ENCODE measurements around the gene LCE7A.

The LCE7A gene

DNA sequence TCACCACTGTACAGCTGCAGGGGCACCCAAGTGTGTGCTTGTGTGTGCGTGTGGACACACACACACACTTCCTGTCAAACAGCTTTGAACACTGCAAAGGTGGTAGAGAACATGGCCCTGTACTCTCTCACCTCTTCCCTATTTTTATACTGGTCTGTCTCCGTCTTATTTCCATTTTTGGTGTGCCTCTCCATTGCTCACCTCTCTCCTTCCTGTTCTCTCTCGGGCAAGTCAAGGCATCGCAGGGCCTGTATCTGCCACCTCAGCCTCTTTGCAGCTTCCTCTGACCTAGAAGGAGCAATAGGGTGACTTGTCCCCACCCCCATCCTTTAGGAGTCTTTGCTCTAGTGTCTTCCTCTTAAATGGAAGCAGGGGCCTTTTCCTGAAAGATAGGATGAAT, 20.5 kb downstream of the LCE7A start:
- no peak for DNase-seq (ENCODE audit: low spot score)

DNA sequence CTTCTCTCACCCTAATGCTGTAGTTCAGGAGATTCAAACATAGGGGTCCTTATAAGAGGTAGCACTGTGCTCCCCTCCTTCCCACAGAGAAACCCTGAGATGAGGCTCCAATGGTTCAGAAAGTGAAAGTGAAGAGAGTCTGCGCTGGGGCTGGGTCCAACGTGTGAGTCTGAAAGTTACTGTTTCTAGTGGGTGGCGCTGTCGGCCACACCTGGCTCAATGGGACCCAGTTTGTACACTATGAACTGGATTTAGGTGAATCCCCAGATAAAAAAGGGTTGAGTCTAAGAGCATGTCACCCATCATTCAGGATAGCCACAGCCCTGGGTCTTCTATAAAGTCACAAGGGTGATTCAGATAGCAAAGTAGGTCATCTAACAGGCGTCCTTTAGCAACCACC, 21.1 kb downstream of the LCE7A start:
- no peak for DNase-seq (ENCODE audit: low spot score)

GRCh38 chr1:152884085-152884484, 24.3 kb downstream of the LCE7A start:
- no peak for DNase-seq (ENCODE audit: low spot score)

DNA sequence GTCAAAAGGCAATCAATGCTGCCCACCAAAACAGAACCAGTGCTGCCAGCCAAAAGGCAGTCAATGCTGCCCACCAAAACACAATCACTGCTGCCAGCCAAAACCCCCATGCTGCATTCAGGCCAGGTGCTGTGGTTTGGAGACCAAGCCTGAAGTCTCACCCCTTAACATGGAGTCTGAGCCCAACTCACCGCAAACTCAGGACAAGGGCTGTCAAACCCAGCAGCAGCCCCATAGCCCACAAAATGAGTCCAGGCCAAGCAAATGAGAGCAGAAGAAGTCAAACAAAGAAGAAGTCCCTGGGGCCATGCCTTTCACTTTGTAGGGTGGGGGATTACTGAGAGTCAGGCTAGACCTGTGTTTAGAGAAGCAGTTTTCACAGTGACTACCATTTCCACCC, 24.7 kb downstream of the LCE7A start:
- no peak for DNase-seq (ENCODE audit: low spot score)

GRCh38 chr1:152884966-152885624, 25.3 kb downstream of the LCE7A start:
- no peak for DNase-seq (ENCODE audit: low spot score)

GRCh38 chr1:152886085-152886484, 26.3 kb downstream of the LCE7A start:
- DNase-seq (ENCODE audit: low spot score) = no peak

DNA sequence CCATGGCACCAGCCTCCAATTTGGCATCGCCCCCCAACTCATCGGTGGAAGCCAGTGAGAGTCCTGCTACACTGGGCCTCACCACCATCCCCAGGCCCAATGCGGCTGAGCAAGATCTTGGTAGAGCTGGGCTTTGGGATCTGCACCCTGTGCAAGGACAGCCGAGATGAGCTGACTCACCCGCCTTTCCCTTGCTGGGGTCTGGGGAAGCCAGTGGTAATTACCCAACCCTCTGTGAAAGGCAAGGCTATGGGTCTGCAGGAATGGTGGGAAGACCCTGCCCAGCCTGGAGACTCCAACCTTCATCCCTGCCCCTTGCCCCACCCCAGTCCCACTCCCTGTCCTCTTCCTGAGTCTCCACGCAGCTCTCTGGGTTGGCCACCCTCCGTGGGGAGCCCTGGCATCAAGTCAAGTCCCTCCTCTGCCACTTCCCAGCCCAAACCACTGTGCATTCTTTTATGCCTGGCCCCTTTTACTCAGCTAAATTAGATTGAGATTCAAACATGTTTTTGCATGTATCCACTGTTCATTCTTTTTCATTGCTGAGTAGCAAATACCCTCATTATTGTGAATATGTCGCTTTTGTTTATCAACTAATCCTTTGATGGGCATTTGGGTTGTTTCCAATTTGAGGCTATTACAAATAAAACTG, 27.1 kb downstream of the LCE7A start:
- DNase-seq (ENCODE audit: low spot score) = no peak

GRCh38 chr1:152888126-152888525, 28.3 kb downstream of the LCE7A start:
- no peak for DNase-seq (ENCODE audit: low spot score)

DNA sequence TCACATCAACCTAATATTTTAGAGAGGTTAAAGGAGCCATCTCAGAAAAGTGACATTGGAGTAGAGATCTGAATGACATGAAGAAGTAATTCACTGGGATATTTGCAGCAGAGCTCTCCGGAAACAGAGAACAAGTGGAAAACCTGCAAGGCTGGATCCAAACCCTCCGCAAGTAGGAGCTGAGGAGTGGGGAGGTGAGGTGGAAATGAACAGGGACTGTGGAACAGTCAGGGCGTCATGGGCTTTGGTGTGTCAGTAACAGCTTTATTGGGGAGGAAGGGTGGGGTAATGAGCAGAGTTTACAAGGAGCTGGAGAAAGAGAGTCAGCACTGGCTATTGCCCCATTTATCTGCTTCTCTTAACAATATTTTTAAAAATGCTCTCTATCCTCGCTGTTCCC, 39.2 kb downstream of the LCE7A start:
- DNase-seq (ENCODE audit: low spot score) = no peak

- no peak for DNase-seq (ENCODE audit: low spot score)
Measured at GRCh38 chr1:152899883-152900282, 40.1 kb downstream of the LCE7A start.

- no peak for DNase-seq (ENCODE audit: low spot score)
Measured at GRCh38 chr1:152901631-152902030, 41.8 kb downstream of the LCE7A start.

- DNase-seq (ENCODE audit: low spot score) = no peak
Measured at GRCh38 chr1:152902636-152903035, 42.8 kb downstream of the LCE7A start.

DNA sequence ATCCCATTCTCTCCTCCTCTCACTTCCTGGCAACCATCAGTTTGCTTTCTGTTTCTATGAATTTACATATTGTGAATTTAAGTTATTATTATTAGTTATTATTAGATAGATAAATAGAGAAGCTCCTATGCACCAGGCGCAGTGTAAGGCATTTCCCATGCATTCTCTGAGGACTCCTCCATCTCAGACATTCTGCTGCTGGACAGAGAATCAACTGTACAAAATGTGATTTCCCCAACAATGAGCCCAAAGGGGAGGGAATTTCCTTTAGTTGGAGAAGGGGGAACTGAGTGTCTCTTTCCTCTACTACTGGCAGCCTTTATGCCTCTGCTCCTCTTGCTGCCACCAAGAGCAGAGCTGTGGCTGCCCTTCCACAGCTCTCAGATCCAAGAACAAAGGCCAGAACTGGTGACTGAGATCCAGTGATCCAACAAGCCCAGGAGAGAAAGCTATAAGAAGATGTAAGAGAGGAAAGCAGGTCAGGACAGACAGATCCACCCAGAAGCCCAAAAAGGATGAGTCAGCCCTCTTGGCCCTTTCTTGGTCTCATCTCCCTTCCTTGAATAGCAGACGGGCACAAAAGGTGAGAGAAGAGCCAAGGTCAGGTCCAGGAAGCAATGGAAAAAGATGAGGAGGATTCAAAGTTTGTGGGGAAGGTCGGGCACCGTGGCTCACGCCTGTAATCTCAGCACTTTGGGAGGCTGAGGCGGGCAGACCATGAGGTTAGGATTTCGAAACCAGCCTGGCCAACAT, 45.1 kb downstream of the LCE7A start:
- DNase-seq (ENCODE audit: low spot score) = no peak

DNA sequence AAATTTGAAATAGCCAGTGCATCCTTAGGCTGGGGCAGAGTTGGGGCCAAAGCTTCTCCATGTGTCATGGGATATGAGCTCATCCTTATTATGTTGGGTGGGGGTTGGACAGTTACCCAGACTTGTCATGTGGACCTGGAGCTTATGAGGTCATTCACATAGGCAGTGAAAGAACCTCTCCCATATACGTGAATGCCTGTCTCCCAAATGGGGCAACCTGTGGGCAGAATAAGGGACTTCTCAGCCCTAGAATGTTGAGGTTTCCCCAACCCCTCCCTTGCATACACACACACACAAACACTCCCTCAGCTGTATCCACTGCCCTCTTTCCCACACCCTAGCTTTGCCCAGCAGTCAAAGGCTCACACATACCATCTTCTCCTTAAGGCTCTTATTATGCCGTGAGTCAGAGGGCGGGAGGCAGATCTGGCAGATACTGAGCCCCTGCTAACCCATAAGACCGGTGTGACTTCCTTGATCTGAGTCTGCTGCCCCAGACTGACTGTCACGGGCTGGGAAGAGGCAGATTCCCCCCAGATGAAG, 46.3 kb downstream of the LCE7A start:
- no peak for DNase-seq (ENCODE audit: low spot score)

DNA sequence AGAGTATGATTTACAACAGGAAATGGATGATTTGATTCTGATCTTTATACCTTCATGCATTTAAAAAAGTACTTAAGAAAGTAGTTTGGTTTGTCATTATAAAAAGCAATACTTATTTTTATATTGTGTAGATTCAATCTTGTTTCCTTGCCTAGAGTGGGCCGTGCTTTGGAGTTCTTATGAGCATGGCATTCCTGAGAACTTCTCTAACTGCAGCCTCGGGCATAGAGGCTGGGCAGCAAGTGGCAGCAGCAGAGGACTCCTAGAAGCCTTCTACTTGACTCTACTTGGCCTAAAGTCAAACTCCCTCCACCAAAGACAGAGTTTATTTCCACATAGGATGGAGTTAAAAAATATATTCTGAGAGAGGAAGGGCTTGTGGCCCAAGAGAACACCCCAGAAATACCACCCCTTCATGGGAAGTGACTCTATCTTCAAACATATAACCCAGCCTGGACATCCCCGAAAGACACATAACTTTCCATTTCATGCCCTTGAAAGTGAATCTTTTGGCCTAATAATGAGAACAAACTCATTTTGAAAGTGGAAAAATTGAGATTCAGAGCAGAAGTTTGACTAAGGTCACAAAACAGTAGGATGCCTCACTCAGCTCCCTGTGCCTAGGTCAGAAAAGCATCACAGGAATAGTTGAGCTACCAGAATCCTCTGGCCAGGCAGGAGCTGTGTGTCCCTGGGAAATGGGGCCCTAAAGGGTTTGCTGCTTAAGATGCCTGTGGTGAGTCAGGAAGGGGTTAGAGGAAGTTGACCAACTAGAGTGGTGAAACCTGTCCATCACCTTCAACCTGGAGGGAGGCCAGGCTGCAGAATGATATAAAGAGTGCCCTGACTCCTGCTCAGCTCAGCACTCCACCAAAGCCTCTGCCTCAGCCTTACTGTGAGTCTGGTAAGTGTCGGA, 48.1 kb downstream of the LCE7A start, which contains the start of gene IVL:
IVL (plus strand) TSS at position 861 of the 916 bp plus-strand sequence. CDS start 1,252 bp downstream, outside the sequence.
- DNase-seq (ENCODE audit: low spot score) = no peak

DNA sequence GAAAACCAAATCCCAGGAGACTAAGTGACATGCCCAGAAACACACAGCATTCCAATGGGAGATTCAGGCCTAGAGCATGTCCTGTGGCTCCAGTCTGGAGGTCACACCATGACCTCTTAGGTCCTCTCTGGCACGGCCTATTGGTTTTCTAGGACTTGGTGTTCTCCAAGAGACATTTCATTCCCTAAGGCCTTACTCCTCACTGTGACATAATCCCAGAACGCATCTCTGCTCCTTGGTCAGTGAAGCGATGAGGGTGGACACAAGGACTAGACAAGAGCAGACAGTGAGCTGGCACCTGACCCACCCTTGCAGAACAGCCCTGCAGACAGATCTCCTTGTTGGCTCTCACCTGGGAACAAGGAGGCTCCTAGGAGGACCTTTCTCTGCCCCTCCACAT, 49.4 kb downstream of the LCE7A start:
- no peak for DNase-seq (ENCODE audit: low spot score)
